ENCODE measurements around the gene C14orf180. TPM values are rescaled to one million over a fixed set of nuclear protein-coding genes. Genes with fewer than 3 reads are reported as not detected.

Gene C14orf180
- total RNA-seq, 1 donor from 2014 or later = not detected

- Histone ChIP-seq H3K36me3 (no peaks in the 10 kb centered on the region), H3K9ac (no peak overlapping the region), H3K4me3 (no peak overlapping the region), H4K20me1 (ENCODE audit: low read depth) (no peaks in the 10 kb centered on the region), H2AFZ (replicated peaks) (no peak overlapping the region), H3K4me2 (no peak overlapping the region), H3K27ac (no peak overlapping the region), H3K4me1 (no peaks in the 10 kb centered on the region), H3K27me3 (no peaks in the 10 kb centered on the region), H3K9me3 (ENCODE audit: low read depth) (no peaks in the 10 kb centered on the region), H3K79me2 (ENCODE audit: low read depth) (no peaks in the 10 kb centered on the region), H3F3A (ENCODE audit: low read depth) (no peaks in the 10 kb centered on the region)
- peaks cover 5% of the 10 kb centered on the region for H3K27me3 Mint-ChIP-seq (ENCODE audit: insufficient read depth, low read depth)
- no peak for DNase-seq (ENCODE audit: low spot score)
- H3K4me3 Mint-ChIP-seq = peak overlapping the region; percentile 20
- no peaks in the 10 kb centered on the region for H3K9me3 Mint-ChIP-seq
- TF ChIP-seq CTCF (IDR thresholded peaks at IDR 0.05) = no peak
- H3K27ac Mint-ChIP-seq = no peak overlapping the region
- H3K36me3 Mint-ChIP-seq = no peaks in the 10 kb centered on the region
- H3K4me1 Mint-ChIP-seq = peaks cover 8% of the 10 kb centered on the region
Measured at GRCh38 chr14:104553166-104554087, 26.1 kb upstream of the C14orf180 start.

- Mint-ChIP-seq H3K9me3 (no peaks in the 10 kb centered on the region), H3K27ac (no peak overlapping the region), H3K4me3 (no peak overlapping the region), H3K27me3 (ENCODE audit: insufficient read depth, low read depth) (peaks cover 6% of the 10 kb centered on the region), H3K36me3 (no peaks in the 10 kb centered on the region), H3K4me1 (peaks cover 8% of the 10 kb centered on the region)
- H3K27ac ChIP-seq = no peak overlapping the region
- H4K20me1 ChIP-seq (ENCODE audit: low read depth) = no peaks in the 10 kb centered on the region
- no peak overlapping the region for H2AFZ ChIP-seq (replicated peaks)
- no peaks in the 10 kb centered on the region for H3K4me1 ChIP-seq
- H3K4me3 ChIP-seq = no peak overlapping the region
- no peak for TF ChIP-seq EZH2phosphoT487 (IDR thresholded peaks at IDR 0.05)
- H3K79me2 ChIP-seq (ENCODE audit: low read depth) = no peaks in the 10 kb centered on the region
- no peaks in the 10 kb centered on the region for H3K36me3 ChIP-seq
- no peak overlapping the region for H3K9ac ChIP-seq
- DNase-seq (ENCODE audit: low spot score) = no peak
- no peak overlapping the region for H3K4me2 ChIP-seq
- no peaks in the 10 kb centered on the region for H3F3A ChIP-seq (ENCODE audit: low read depth)
- H3K9me3 ChIP-seq (ENCODE audit: low read depth) = no peaks in the 10 kb centered on the region
- no peaks in the 10 kb centered on the region for H3K27me3 ChIP-seq
Measured at GRCh38 chr14:104554088-104554607, 25.4 kb upstream of the C14orf180 start.

GRCh38 chr14:104554608-104555429 is 24.7 kb upstream of the C14orf180 start:
- H4K20me1 ChIP-seq (ENCODE audit: low read depth) = no peaks in the 10 kb centered on the region
- no peaks in the 10 kb centered on the region for H3K4me1 ChIP-seq
- Mint-ChIP-seq H3K27ac (no peak overlapping the region), H3K4me3 (no peak overlapping the region), H3K27me3 (ENCODE audit: insufficient read depth, low read depth) (peaks cover 6% of the 10 kb centered on the region), H3K36me3 (no peaks in the 10 kb centered on the region), H3K9me3 (no peaks in the 10 kb centered on the region), H3K4me1 (peaks cover 8% of the 10 kb centered on the region)
- no peak for TF ChIP-seq CTCF (IDR thresholded peaks at IDR 0.05)
- no peak for TF ChIP-seq EZH2phosphoT487 (IDR thresholded peaks at IDR 0.05)
- TF ChIP-seq EZH2 (IDR thresholded peaks at IDR 0.05) = no peak
- H3K27me3 ChIP-seq = no peaks in the 10 kb centered on the region
- no peak overlapping the region for H3K27ac ChIP-seq
- no peak overlapping the region for H3K4me3 ChIP-seq
- H2AFZ ChIP-seq (replicated peaks) = no peak overlapping the region
- no peaks in the 10 kb centered on the region for H3K9me3 ChIP-seq (ENCODE audit: low read depth)
- no peak overlapping the region for H3K4me2 ChIP-seq
- H3K9ac ChIP-seq = no peak overlapping the region
- no peak for DNase-seq (ENCODE audit: low spot score)
- no peaks in the 10 kb centered on the region for H3K79me2 ChIP-seq (ENCODE audit: low read depth)
- H3F3A ChIP-seq (ENCODE audit: low read depth) = no peaks in the 10 kb centered on the region
- H3K36me3 ChIP-seq = no peaks in the 10 kb centered on the region

Data from neural progenitor cell (in vitro differentiated cells).